Nephron progenitor cell (in vitro differentiated cells): ENCODE results near the gene KRT16.
"Not testable (repeated sequence)": the region's sequence is repeated elsewhere in the genome, so short reads cannot be mapped to it uniquely, and the experiment has no call there.

Experiments
- DNase-seq: peaks from one replicate; pipeline ENCODE4 v3.0.0; 2021
- H3K27ac Mint-ChIP-seq: 2 replicates; pipeline ENCODE4 v1.8.0; 2021; ENCODE audit warnings: mild to moderate bottlenecking, moderate library complexity, mixed read lengths
- H3K27me3 Mint-ChIP-seq: 2 replicates; pipeline ENCODE4 v1.8.0; 2021; ENCODE audit warnings: mild to moderate bottlenecking, low read depth, mixed read lengths; ENCODE audit not compliant: poor library complexity
- H3K36me3 Mint-ChIP-seq: 2 replicates; pipeline ENCODE4 v1.8.0; 2021; ENCODE audit warnings: low read depth, mixed read lengths
- H3K4me1 Mint-ChIP-seq: 2 replicates; pipeline ENCODE4 v1.8.0; 2021; ENCODE audit warnings: mixed read lengths
- H3K4me3 Mint-ChIP-seq: 2 replicates; pipeline ENCODE4 v1.8.0; 2021; ENCODE audit warnings: mild to moderate bottlenecking, moderate library complexity, mixed read lengths
- H3K9me3 Mint-ChIP-seq: 2 replicates; pipeline ENCODE4 v1.8.0; 2021; ENCODE audit warnings: mild to moderate bottlenecking, moderate library complexity, mixed read lengths
- TF ChIP-seq, protein P1 (sequence below): fragments of 200-600 bp; sonication (generic); IDR thresholded peaks from 2 replicates; pipeline ENCODE4 v1.5.0; 2021; ENCODE audit warnings: antibody characterized with exemption

KRT16 gene

DNA sequence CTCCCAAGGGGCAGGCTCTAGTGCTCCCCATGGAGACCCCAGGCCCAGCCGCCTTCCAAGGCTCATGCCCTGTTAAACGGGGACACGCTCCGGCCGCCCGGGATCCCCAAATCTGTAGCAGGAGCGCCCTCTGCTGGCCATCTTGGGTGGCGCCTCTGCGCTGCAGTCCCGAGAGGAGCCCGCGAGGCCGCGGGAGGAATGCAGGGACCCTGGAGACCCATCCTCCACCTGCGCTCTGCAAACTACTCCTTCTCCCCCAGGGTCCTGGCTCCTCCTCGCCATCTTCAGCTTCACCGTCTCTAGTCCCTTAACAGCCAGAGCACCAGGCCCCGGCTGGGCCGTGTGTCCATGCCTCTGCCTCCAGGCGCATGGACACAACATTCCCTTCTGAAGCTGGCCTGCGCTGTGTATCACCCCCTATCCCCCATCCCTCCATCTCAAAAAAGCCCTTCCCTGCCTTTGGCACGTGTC, 35.4 kb upstream of the KRT16 start:
- H3K4me3 Mint-ChIP-seq, result peak overlapping the region; percentile 76
- H3K27ac Mint-ChIP-seq, result no peak overlapping the region
- peaks cover 3% of the 10 kb centered on the region for H3K27me3 Mint-ChIP-seq
- TF ChIP-seq, protein P1, sequence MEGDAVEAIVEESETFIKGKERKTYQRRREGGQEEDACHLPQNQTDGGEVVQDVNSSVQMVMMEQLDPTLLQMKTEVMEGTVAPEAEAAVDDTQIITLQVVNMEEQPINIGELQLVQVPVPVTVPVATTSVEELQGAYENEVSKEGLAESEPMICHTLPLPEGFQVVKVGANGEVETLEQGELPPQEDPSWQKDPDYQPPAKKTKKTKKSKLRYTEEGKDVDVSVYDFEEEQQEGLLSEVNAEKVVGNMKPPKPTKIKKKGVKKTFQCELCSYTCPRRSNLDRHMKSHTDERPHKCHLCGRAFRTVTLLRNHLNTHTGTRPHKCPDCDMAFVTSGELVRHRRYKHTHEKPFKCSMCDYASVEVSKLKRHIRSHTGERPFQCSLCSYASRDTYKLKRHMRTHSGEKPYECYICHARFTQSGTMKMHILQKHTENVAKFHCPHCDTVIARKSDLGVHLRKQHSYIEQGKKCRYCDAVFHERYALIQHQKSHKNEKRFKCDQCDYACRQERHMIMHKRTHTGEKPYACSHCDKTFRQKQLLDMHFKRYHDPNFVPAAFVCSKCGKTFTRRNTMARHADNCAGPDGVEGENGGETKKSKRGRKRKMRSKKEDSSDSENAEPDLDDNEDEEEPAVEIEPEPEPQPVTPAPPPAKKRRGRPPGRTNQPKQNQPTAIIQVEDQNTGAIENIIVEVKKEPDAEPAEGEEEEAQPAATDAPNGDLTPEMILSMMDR, result peak; percentile 94
- peak; percentile 98 for DNase-seq
- peaks cover 28% of the 10 kb centered on the region for H3K4me1 Mint-ChIP-seq
- H3K9me3 Mint-ChIP-seq, result no peaks in the 10 kb centered on the region
- H3K36me3 Mint-ChIP-seq, result no peaks in the 10 kb centered on the region

DNA sequence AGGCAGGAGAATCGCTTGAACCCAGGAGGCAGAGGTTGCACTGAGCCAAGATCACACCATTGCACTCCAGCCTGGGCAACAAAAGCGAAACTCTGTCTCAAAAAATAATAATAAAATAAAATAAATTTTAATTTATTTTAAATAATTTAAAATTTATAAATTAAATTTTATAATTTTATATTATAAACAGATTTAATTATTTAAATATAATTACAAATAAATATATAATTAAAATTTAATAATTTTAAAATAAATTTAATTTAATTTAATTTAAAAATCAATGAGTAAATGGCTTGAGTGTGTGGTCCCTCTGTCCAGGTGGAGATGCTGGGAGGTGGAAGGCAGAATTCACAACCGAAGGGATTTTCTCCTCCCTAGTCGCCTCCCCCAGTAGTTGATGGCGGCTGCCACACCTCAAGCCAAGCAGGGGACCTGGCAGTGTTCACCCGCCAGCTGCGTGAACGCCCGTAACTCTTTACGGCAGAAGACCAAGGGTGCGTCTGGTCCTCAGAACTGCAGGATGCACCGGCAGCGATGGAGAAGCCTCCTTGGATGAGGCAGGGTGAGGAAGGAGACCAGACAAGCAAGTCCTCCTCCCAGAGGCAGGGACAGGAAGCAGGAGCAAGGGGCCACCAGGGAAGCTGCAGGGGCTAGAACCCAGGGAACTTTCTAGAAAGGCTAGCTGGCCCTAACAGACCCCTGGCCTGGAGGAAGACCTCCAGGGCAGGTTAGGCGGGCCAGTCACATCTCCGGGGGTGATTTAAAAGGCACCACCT, 34.7 kb upstream of the KRT16 start:
- TF ChIP-seq, protein P1, result no peak
- Mint-ChIP-seq H3K36me3 (no peaks in the 10 kb centered on the region), H3K27me3 (peaks cover 3% of the 10 kb centered on the region), H3K9me3 (no peaks in the 10 kb centered on the region), H3K4me1 (peaks cover 28% of the 10 kb centered on the region), H3K27ac (peak overlapping the region; percentile 54), H3K4me3 (peak overlapping the region; percentile 48)
- DNase-seq, result no peak

DNA sequence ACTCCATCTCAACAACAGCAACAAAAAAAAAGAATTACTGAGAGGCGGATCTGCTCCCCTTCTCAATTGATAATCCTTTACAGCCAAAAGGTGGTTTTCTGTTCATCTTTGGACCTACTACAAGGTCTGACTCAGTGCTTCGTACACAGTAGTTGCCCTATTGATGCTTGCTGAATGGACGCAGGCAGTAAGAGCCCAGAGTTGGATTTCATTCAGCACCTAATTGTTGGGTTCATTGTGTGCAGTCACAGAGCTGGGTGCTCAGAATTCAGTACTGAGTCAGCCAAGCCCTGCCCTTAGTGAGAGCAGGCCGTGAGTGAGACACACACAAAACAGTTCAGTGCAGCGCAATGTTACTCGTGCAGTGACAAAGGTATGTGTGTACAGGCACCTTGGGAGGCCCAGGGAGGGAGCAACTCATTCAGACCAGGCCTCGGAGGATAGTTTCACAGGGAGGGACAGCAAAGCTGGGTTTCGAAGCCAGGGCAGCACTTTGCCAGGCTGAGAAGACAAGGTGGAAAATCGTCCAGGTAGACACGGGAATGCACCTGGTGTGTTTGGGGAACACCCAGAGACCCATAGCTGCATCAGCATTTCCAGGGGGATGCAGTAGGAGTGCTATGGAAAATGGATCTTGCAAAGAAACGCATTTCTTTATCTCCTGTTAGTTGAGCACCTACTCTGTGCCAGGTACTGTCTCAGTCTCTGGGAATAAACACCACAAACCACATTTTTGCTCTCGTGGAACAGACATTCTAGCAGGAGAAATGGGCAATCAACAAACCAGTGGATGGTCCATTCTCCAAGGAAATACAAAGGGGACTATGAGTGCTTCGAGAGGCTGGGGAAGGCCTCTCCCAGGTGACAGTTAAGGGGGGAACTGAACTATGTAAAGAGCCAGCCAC, 29.9 kb upstream of the KRT16 start:
- no peak overlapping the region for H3K4me3 Mint-ChIP-seq

DNA sequence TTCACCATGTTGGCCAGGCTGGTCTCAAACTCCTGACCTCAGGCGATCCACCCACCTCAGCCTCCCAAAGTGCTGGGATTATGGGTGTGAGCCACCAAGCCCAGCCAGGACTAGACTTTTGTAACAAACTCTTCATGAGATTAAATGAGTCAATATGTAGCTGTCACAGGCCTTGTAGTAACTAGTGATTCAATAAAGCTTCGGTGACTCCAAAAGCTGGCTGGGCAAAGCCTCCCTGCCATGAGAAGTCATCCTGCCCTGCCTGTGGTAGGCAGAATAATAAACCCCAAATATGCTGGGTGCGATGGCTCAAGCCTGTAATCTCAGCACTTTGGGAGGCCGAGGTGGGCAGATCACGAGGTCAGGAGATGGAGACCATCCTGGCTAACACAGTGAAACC, 28.0 kb upstream of the KRT16 start:
- not testable (repeated sequence) for H3K36me3 Mint-ChIP-seq, H3K4me3 Mint-ChIP-seq, H3K27ac Mint-ChIP-seq, DNase-seq, H3K27me3 Mint-ChIP-seq, H3K4me1 Mint-ChIP-seq, H3K9me3 Mint-ChIP-seq

More for the DNA sequence above, 29.9 kb upstream of the KRT16 start:
- TF ChIP-seq, protein P1, result no peak
- Mint-ChIP-seq H3K9me3 (no peaks in the 10 kb centered on the region), H3K4me1 (peaks cover 13% of the 10 kb centered on the region), H3K27ac (no peak overlapping the region), H3K36me3 (no peaks in the 10 kb centered on the region), H3K27me3 (peaks cover 4% of the 10 kb centered on the region)
- no peak for DNase-seq

DNA sequence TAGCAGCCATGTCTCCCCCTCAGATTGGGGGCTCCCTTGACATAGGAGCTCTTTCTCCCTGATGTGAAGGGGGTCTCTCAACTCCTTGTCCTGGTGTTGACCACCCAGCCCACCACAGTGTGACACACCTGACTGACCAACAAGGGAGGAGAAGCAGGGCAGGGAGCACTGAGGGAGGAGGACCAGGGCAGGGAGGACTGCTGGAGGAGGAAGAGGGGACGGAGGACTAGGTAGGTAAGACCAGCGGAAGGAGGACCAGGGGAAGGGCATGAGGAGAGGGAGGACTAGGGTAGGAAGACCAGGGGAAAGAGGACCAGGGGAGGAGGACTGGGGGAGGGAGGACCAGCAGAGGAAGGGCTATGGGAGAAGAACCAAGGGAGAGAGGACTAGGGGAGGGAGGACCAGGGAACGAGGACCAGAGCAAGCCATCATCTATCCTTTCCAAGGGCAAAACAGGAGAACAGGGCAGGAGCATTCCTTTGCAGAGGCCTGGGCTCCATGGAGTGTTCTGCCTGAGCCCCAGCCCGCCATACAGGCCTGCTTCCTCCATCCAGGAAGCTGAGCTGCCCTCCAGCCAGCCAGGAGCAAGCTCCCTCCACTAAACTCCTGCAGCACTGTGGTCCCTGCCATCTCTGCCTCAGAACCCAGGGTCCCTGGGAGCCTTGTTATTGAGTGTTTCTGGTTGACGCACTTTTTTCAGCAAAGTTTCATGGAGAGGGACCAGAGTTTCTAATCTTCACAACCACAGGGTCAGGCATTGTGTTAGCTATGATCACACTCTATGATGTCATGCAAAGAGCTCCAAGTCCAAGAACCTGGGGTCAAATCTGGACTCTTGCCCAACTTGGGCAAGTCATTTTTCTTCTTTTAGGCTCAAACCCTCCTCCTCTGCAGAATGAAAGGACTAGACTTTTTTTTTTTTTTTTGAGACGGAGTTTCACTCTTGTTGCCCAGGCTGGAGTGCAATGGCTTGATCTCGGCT, 27.2 kb upstream of the KRT16 start:
- Mint-ChIP-seq H3K36me3 (no peaks in the 10 kb centered on the region), H3K4me3 (no peak overlapping the region), H3K9me3 (no peaks in the 10 kb centered on the region), H3K4me1 (peaks cover 15% of the 10 kb centered on the region), H3K27me3 (peaks cover 7% of the 10 kb centered on the region), H3K27ac (no peak overlapping the region)
- TF ChIP-seq, protein P1, result no peak
- DNase-seq, result no peak
